Neural progenitor cell (in vitro differentiated cells): ENCODE data around the gene CARNS1. TPM values are rescaled to one million over a fixed set of nuclear protein-coding genes. Genes with fewer than 3 reads are reported as not detected.

Source experiments
- DNase-seq: peaks from one replicate; pipeline ENCODE4 v3.0.0-alpha.2; 2016; ENCODE audit warnings: low spot score
- H2AFZ ChIP-seq: fragments of 200-600 bp; sonication (generic); replicated peaks from 2 replicates; pipeline ENCODE4 v1.6.1; 2016; ENCODE audit warnings: antibody characterized with exemption
- H3F3A ChIP-seq: fragments of 200-600 bp; sonication (generic); 2 replicates; pipeline ENCODE4 v1.6.1; 2016; ENCODE audit warnings: antibody characterized with exemption, low read depth
- H3K27ac ChIP-seq: fragments of 200-600 bp; sonication (generic); 2 replicates; pipeline ENCODE4 v1.5.1; 2016; ENCODE audit warnings: mild to moderate bottlenecking
- H3K27me3 ChIP-seq: fragments of 200-600 bp; sonication (generic); 2 replicates; pipeline ENCODE4 v1.6.1; 2016; ENCODE audit warnings: mild to moderate bottlenecking, moderate library complexity
- H3K36me3 ChIP-seq: fragments of 200-600 bp; sonication (generic); 2 replicates; pipeline ENCODE4 v1.5.1; 2016
- H3K4me1 ChIP-seq: fragments of 200-600 bp; sonication (generic); 2 replicates; pipeline ENCODE4 v1.6.1; 2016; ENCODE audit warnings: mixed run types
- H3K4me2 ChIP-seq: fragments of 200-600 bp; sonication (generic); 2 replicates; pipeline ENCODE4 v1.6.1; 2016
- H3K4me3 ChIP-seq: fragments of 200-600 bp; sonication (generic); 2 replicates; pipeline ENCODE4 v1.5.1; 2016
- H3K79me2 ChIP-seq: fragments of 200-600 bp; sonication (generic); 2 replicates; pipeline ENCODE4 v1.6.1; 2016; ENCODE audit warnings: low read depth
- H3K9ac ChIP-seq: fragments of 200-600 bp; sonication (generic); 2 replicates; pipeline ENCODE4 v1.6.1; 2016
- H3K9me3 ChIP-seq: fragments of 200-600 bp; sonication (generic); 2 replicates; pipeline ENCODE4 v1.5.1; 2016; ENCODE audit warnings: low read depth
- H4K20me1 ChIP-seq: fragments of 200-600 bp; sonication (generic); 2 replicates; pipeline ENCODE4 v1.6.1; 2016; ENCODE audit warnings: low read depth
- H3K27ac Mint-ChIP-seq: 3 replicates; pipeline ENCODE4 v1.8.0; 2021; ENCODE audit warnings: mixed read lengths
- H3K27me3 Mint-ChIP-seq: 2 replicates; pipeline ENCODE4 v1.8.0; 2022; ENCODE audit warnings: low read depth, mild to moderate bottlenecking, inconsistent platforms, moderate library complexity, mixed read lengths; ENCODE audit not compliant: insufficient read depth
- H3K36me3 Mint-ChIP-seq: 3 replicates; pipeline ENCODE4 v1.8.0; 2021; ENCODE audit warnings: mixed read lengths
- H3K4me1 Mint-ChIP-seq: 3 replicates; pipeline ENCODE4 v1.8.0; 2021; ENCODE audit warnings: mixed read lengths
- H3K4me3 Mint-ChIP-seq: 3 replicates; pipeline ENCODE4 v1.8.0; 2021; ENCODE audit warnings: mild to moderate bottlenecking, moderate library complexity, mixed read lengths
- H3K9me3 Mint-ChIP-seq: 3 replicates; pipeline ENCODE4 v1.8.0; 2020; ENCODE audit warnings: mixed read lengths
- EZH2 ChIP-seq: fragments of 200-600 bp; sonication (generic); IDR thresholded peaks from 2 replicates; pipeline ENCODE4 v1.6.1; 2017; ENCODE audit warnings: antibody characterized with exemption, mild to moderate bottlenecking, moderate library complexity
- EZH2phosphoT487 ChIP-seq: fragments of 200-600 bp; sonication (generic); IDR thresholded peaks from 2 replicates; pipeline ENCODE4 v1.6.1; 2017; ENCODE audit warnings: antibody characterized with exemption
- total RNA-seq: library from RNA; depleted of rRNA; stranded (reverse); fragments of >200 nt; gene quantifications from 2 replicates; pipeline ENCODE4 v1.2.3, GENCODE V29; 2015; ENCODE audit warnings: low replicate concordance
- TF ChIP-seq, protein P1 (sequence below): fragments of 200-600 bp; sonication (generic); IDR thresholded peaks from 2 replicates; pipeline ENCODE4 v1.5.1; 2017; ENCODE audit warnings: antibody characterized with exemption, mild to moderate bottlenecking

CARNS1 gene
- total RNA-seq, 1 donor from 2014 or later: 0.52 TPM

DNA sequence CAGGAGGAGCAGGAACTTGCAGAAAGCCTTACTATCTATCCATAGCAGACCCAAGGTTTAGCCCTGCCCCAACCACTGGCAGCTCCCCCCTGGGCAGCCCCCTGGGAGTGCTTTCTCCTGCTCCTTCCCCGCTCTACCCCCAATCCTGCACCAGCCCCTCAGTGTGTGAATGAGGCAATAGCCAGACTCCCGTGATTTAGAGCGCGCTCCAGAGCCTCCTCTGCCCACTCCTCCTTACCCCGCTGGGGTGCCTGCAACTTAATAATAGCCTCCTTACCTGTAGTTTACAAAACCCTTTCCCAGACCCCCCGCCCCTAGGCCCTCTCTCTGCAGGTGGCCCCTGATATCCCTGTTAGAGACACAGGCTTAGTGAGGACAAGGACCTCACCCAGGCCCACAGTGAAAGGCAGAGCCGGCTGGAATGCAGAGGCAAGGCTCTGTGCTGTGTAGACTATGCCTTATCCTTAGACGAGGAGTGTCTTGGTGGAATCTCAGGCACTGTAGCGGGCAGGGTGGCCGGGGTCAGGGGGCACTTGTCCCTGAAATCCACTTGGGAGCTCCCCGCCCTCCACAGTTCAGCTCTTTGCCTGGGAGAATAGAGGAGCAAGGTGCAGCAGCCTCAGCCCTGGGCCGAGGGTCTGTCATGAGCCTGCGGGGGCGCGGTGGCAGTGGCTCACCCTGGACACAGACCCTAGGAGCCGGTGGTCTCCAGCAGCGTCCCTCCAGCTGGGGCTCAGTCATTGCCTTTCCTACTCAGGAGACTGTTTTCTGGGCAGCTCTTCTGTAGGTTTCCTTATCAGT lies 4.3 kb upstream of the CARNS1 start:
- H3K4me1 ChIP-seq: peaks cover 22% of the 10 kb centered on the region
- no peak overlapping the region for H3K27ac ChIP-seq
- peak overlapping the region; percentile 42 for H3K4me2 ChIP-seq
- peaks cover 25% of the 10 kb centered on the region for H3K27me3 ChIP-seq
- DNase-seq: peak; percentile 54
- no peaks in the 10 kb centered on the region for H3K36me3 Mint-ChIP-seq
- no peaks in the 10 kb centered on the region for H3K36me3 ChIP-seq
- no peak overlapping the region for H2AFZ ChIP-seq
- no peaks in the 10 kb centered on the region for H3K9me3 Mint-ChIP-seq
- H3K4me3 Mint-ChIP-seq: peak overlapping the region; percentile 50
- H3K9ac ChIP-seq: no peak overlapping the region
- H3K27ac Mint-ChIP-seq: peak overlapping the region; percentile 14
- peaks cover 18% of the 10 kb centered on the region for H3K27me3 Mint-ChIP-seq
- peaks cover 23% of the 10 kb centered on the region for H3K4me1 Mint-ChIP-seq
- no peak for TF ChIP-seq EZH2
- TF ChIP-seq, protein P1, sequence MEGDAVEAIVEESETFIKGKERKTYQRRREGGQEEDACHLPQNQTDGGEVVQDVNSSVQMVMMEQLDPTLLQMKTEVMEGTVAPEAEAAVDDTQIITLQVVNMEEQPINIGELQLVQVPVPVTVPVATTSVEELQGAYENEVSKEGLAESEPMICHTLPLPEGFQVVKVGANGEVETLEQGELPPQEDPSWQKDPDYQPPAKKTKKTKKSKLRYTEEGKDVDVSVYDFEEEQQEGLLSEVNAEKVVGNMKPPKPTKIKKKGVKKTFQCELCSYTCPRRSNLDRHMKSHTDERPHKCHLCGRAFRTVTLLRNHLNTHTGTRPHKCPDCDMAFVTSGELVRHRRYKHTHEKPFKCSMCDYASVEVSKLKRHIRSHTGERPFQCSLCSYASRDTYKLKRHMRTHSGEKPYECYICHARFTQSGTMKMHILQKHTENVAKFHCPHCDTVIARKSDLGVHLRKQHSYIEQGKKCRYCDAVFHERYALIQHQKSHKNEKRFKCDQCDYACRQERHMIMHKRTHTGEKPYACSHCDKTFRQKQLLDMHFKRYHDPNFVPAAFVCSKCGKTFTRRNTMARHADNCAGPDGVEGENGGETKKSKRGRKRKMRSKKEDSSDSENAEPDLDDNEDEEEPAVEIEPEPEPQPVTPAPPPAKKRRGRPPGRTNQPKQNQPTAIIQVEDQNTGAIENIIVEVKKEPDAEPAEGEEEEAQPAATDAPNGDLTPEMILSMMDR: no peak
- no peak for TF ChIP-seq EZH2phosphoT487
- H3K9me3 ChIP-seq: no peaks in the 10 kb centered on the region
- no peaks in the 10 kb centered on the region for H4K20me1 ChIP-seq
- no peak overlapping the region for H3K4me3 ChIP-seq
- peaks cover 19% of the 10 kb centered on the region for H3F3A ChIP-seq
- H3K79me2 ChIP-seq: no peaks in the 10 kb centered on the region

DNA sequence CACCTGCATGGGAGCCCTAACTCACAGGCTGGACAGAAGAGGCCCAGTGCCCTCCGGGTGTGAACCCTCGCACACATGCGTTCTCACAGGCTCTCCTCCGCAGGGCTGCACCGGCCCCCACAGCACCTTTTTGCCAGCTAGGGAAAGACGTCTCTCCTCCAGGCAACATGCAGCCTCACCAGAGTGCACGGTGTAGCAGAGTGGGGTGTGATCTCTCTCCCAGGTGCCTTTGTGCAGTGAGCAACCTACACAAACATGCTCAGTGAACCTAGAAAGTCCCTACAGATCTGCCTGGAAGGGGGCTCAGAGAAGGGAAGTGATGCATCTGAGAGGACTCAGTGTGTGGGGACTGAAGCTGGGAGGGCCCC lies 3.7 kb upstream of the CARNS1 start:
- H3K27ac Mint-ChIP-seq: no peak overlapping the region
- TF ChIP-seq, protein P1: no peak
- TF ChIP-seq EZH2phosphoT487 (no peak), EZH2 (no peak)
- H3K27ac ChIP-seq: no peak overlapping the region

GRCh38 chr11:67412495-67413179 lies 2.8 kb upstream of the CARNS1 start:
- Mint-ChIP-seq H3K9me3 (no peaks in the 10 kb centered on the region), H3K36me3 (no peaks in the 10 kb centered on the region), H3K4me3 (peak overlapping the region; percentile 33), H3K27ac (no peak overlapping the region), H3K4me1 (peaks cover 23% of the 10 kb centered on the region), H3K27me3 (peaks cover 26% of the 10 kb centered on the region)
- peaks cover 22% of the 10 kb centered on the region for H3F3A ChIP-seq
- H3K79me2 ChIP-seq: no peaks in the 10 kb centered on the region
- H3K4me3 ChIP-seq: no peak overlapping the region
- peaks cover 28% of the 10 kb centered on the region for H3K27me3 ChIP-seq
- DNase-seq: no peak
- no peaks in the 10 kb centered on the region for H4K20me1 ChIP-seq
- H2AFZ ChIP-seq: no peak overlapping the region
- no peak overlapping the region for H3K9ac ChIP-seq
- no peak overlapping the region for H3K4me2 ChIP-seq
- H3K36me3 ChIP-seq: no peaks in the 10 kb centered on the region
- no peak for TF ChIP-seq EZH2
- TF ChIP-seq, protein P1: no peak
- TF ChIP-seq EZH2phosphoT487: no peak
- no peak overlapping the region for H3K27ac ChIP-seq
- no peaks in the 10 kb centered on the region for H3K9me3 ChIP-seq
- peaks cover 22% of the 10 kb centered on the region for H3K4me1 ChIP-seq

More for the DNA sequence above, 3.7 kb upstream of the CARNS1 start:
- H3K4me3 Mint-ChIP-seq: peak overlapping the region; percentile 13
- H3K36me3 Mint-ChIP-seq: no peaks in the 10 kb centered on the region
- Histone ChIP-seq H3K9ac (no peak overlapping the region), H3F3A (peaks cover 22% of the 10 kb centered on the region), H2AFZ (no peak overlapping the region), H3K4me1 (peaks cover 22% of the 10 kb centered on the region), H3K9me3 (no peaks in the 10 kb centered on the region), H3K36me3 (no peaks in the 10 kb centered on the region), H3K4me3 (no peak overlapping the region), H3K79me2 (no peaks in the 10 kb centered on the region), H4K20me1 (no peaks in the 10 kb centered on the region), H3K4me2 (peak overlapping the region; percentile 42), H3K27me3 (peaks cover 28% of the 10 kb centered on the region)
- DNase-seq: no peak
- peaks cover 23% of the 10 kb centered on the region for H3K27me3 Mint-ChIP-seq
- H3K9me3 Mint-ChIP-seq: no peaks in the 10 kb centered on the region
- peaks cover 29% of the 10 kb centered on the region for H3K4me1 Mint-ChIP-seq
